KBM-7 (cell line): ENCODE data around the gene CYLD.
A peak's percentile ranks its signal among the peaks of the same experiment; 100 is the strongest.

Experiments
- DNase-seq: peaks from one replicate; pipeline ENCODE4 v3.0.0-alpha.2; 2015
- in situ Hi-C: fragments of 300-500 bp; cut with MboI; formaldehyde crosslinking; loops from 2 replicates; pipeline ENCODE4 v1.14.3; 2020; ENCODE audit warnings: low sequenced_read_pairs, low pct_unique_long_range_greater_than_20kb, mixed read lengths

The CYLD gene

GRCh38 chr16:50733468-50733867 lies 8.4 kb upstream of the CYLD start:
- no peak for DNase-seq
- in situ Hi-C loops, result no loop called here

DNA sequence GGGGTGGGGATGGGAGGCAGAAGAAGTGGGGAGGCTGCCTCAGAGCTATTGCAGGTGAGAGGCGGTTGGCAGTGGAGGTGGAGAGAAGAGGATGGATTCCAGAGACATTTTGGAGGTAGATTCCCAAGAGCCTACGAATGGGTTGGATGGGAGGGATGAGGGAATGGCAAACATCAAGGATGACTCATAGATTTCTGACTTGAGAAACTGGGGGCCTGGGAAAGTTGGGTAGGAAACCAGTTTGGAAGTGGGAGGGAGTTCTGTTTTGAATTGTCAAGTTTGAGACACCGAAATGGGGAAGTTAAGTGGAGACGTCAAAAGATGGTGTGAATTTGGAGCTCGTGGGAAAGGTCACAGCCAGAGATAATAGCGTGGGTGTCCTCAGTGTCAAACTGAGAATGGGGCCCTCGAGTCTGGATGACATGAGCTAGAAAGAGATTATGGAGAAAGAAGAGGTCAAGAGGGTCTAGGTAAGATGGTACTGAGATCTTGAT lies 6.2 kb upstream of the CYLD start:
- in situ Hi-C loops, result no loop called here

GRCh38 chr16:50736448-50736847 lies 5.4 kb upstream of the CYLD start:
- in situ Hi-C loops, result no loop called here
- DNase-seq, result no peak

More for the DNA sequence above, 6.2 kb upstream of the CYLD start:
- peak; percentile 32 for DNase-seq

DNA sequence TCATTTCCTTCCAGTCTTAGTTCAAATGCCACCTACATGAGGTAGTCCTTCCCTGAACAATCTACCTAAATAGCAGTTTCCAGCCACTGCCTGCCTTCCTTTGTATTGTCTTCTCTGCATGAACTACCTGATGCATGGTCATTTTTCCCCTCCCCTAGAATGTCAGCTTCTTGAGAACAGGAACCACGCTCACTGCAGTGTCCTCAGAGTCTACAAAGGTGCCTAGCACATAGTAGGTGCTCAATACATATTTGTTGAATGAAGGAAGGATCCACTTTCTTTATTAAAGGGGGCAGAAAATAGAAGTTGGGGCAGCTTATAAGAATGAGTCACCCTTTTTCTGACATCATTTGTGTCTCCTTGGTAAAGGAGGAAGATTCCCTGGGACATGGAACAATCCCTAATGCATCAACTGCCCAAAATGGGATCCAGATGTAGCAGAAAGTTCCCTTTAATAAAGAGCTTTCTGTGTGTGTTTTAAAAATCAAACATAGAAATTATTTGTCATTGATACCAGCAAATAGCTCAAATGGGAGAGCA lies 4.4 kb upstream of the CYLD start:
- in situ Hi-C loops, result no loop called here
- no peak for DNase-seq

GRCh38 chr16:50739031-50739430 lies 2.9 kb upstream of the CYLD start:
- peak; percentile 54 for DNase-seq
- in situ Hi-C loops, result no loop called here

- in situ Hi-C loops, result no loop called here
These were observed 1.1 kb upstream of the CYLD start for GRCh38 chr16:50740736-50741135.

GRCh38 chr16:50741225-50741780 lies 583 bp upstream of the CYLD start:
- DNase-seq, result no peak
- in situ Hi-C loops, result no loop called here

More at GRCh38 chr16:50740736-50741135, 1.1 kb upstream of the CYLD start:
- DNase-seq, result no peak

DNA sequence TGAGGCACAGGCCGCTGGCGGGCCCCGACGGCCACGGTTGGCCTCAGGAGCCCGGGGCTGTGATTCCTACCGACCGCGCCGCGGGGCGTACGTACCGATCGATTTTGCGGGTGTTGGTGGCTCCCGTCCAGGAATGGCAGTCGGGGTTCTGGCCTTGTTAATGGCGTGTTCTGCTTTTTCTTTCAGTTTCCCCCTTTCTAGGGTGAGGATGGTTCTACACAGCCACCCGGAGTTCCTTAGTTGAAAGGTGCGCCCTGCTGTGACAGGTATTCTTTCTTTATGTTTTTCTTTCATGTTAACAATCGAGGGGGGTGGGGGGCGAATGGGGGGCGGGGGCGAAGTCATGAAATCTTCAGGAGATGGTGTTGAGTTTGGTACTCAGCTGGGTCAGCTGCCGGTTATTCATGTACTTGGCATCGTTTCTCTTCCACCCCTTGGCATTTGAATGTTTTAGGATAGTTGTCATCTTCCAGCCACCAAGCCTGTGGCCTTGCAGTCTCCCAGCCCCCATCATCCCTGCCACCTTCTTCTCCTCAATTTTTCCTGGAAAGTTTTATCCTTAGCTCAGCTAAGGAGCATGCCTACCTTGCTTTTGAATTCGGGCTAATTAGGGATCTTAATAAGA lies 802 bp downstream of the CYLD start:
- in situ Hi-C loops, result no loop called here
- peak; percentile 23 for DNase-seq

DNA sequence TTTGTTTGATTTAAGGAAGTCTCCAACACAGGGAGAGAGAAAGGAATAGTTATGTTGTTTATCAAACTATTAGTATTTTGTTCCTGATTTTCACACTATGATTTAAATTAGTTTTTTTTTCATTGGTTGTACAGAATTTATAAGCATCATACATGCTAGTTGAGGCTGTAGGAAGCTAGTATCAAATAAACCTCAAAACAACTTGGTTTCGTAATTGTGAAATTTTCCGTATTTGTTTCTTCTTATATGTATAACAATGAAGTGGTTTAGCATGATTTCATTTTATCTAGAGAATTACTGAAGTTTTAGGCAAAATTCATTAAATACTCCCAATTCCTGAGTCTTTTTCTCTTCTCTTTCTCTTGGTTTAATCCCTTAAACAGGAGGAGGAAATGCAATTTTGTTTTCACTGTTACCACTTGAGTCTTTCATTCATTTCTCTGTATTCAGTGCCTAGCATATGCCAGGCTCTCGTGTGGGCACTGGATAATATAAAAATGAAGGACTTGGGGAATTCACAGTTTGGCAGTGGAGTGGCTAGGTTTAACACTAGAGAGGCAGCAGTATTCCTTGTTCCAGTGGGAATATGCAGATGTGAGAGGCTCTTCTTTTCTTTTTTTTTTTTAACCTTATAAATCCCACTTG lies 1.8 kb downstream of the CYLD start:
- DNase-seq, result no peak
- in situ Hi-C loops, result no loop called here

DNA sequence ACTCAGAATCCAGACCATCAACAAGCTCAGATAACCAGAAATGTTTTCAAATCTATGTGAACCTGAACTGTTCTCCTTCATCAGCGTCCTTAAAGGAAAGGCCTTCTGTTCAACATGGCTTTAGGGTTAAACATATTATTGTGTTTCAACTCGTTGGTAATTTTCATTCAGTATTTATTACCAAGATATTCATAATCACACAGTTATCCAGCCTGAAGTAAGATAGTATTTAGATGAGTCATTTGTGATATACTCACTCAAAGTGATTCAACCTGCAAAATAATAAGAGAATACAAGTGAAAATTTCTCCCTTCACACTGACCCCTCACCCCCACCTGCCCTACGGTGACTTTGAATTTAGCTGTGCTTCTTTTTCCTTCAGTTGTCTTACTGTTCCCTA lies 3.0 kb downstream of the CYLD start:
- peak; percentile 27 for DNase-seq
- in situ Hi-C loops, result no loop called here

GRCh38 chr16:50745940-50746339 lies 4.1 kb downstream of the CYLD start:
- in situ Hi-C loops, result no loop called here
- DNase-seq, result no peak

DNA sequence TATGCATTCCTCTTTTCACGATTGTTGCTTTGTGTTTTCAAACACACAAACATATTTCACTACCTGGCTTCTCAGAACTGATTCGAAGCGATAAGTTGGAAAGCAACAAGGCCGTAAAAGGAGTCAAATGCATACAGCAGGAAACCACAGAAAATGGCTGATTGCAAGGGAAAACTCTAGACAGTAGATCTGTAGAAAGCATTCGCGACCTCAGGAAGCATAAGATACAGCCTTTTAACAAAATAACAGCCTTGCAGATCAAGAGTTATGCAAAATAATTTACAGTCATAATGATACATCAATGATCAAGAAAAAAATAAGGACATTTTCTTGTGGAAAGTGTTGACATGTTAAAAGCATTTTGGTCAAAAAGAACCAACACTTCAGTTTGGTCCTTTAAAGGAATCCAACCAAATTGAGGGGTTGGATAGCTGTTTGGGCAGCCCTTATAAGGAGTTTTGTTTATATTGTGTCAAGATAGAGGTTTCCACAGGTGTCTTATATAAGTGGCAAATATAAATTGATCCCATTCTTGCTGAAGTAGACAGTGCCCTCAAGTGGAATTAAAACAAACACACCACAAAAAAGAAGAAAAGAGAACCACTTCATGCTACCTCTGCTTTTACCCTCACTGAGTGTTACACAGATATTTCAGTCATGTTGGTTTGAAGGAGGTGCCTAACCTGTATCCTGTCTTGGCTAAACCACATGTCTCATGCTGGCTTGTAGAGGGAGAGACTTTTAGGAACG lies 5.5 kb downstream of the CYLD start:
- in situ Hi-C loops, result no loop called here
- DNase-seq, result peak; percentile 89

GRCh38 chr16:50751528-50751927 lies 9.6 kb downstream of the CYLD start:
- in situ Hi-C loops, result no loop called here
- DNase-seq, result no peak

GRCh38 chr16:50752471-50753235 lies 10.8 kb downstream of the CYLD start:
- DNase-seq, result no peak
- in situ Hi-C loops, result no loop called here

GRCh38 chr16:50756473-50756872 lies 14.6 kb downstream of the CYLD start:
- in situ Hi-C loops, result no loop called here
- no peak for DNase-seq

DNA sequence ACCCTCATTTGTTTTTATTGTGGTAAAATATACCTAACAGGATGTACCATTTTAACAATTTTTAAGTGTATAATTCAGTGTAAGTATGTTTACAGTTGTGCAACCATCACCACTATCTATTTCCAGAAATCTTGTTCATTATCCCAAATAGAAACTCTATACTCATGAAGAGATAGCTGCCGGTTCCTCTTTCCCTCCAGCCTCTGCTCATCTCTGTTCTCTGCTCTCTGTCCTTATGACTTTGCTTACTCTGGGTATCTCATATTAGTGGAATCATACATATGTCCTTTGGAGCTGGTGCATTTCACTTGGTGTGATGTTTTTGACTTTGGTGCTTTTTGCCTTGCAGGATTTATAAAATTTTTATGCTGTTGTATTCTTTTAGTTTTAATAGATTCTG lies 19.4 kb downstream of the CYLD start:
- in situ Hi-C loops, result no loop called here
- DNase-seq, result no peak

GRCh38 chr16:50762241-50762640 lies 20.4 kb downstream of the CYLD start:
- no peak for DNase-seq
- in situ Hi-C loops, result no loop called here

DNA sequence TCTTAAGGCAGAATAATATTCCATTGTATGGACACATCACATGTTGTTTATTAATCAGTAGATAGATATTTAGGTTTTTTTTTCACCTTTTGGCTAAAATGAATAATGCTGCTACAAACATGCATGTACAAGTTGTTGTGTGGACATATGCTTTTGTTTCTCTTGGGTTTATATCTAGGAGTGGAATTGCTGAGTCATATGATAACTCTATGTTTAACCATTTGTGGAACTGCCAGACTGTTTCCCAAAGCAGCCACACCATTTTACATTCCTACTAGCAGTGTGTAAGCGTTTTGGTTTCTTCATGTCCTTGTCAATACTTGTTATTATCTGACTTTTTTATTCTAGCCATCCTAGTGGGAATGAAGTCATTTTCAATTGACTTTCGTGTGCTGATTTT lies 21.3 kb downstream of the CYLD start:
- no peak for DNase-seq
- in situ Hi-C loops, result no loop called here

- in situ Hi-C loops, result no loop called here
- no peak for DNase-seq
These were observed 23.4 kb downstream of the CYLD start for GRCh38 chr16:50765260-50765659.
